Neural crest cell (in vitro differentiated cells): ENCODE measurements around the gene FAAH2. TPM values are rescaled to one million over a fixed set of nuclear protein-coding genes. Genes with fewer than 3 reads are reported as not detected.

Experiments used
- DNase-seq: peaks from one replicate; pipeline ENCODE4 v3.0.0; 2021; ENCODE audit warnings: low read depth, mixed read lengths, low spot score
- H3K27ac Mint-ChIP-seq: one replicate; pipeline ENCODE4 v1.8.0; 2021; ENCODE audit warnings: mild to moderate bottlenecking, mixed read lengths; ENCODE audit not compliant: unreplicated experiment
- H3K27me3 Mint-ChIP-seq: 2 replicates; pipeline ENCODE4 v1.8.0; 2021; ENCODE audit warnings: low read depth, mild to moderate bottlenecking, mixed read lengths
- H3K36me3 Mint-ChIP-seq: 2 replicates; pipeline ENCODE4 v1.8.0; 2021; ENCODE audit warnings: low read depth, mild to moderate bottlenecking, mixed read lengths
- H3K4me1 Mint-ChIP-seq: 2 replicates; pipeline ENCODE4 v1.8.0; 2021; ENCODE audit warnings: mixed read lengths
- H3K4me3 Mint-ChIP-seq: one replicate; pipeline ENCODE4 v1.8.0; 2021; ENCODE audit warnings: mild to moderate bottlenecking, mixed read lengths
- H3K9me3 Mint-ChIP-seq: 2 replicates; pipeline ENCODE4 v1.8.0; 2021; ENCODE audit warnings: mixed read lengths
- total RNA-seq: library from RNA; stranded (reverse); gene quantifications from 2 replicates; pipeline ENCODE4 v1.2.1, GENCODE V29; 2021
- TF ChIP-seq, protein P1 (sequence below): fragments of 200-600 bp; sonication (generic); conservative IDR thresholded peaks from 2 replicates; pipeline ENCODE4 v1.5.0; 2021; ENCODE audit warnings: antibody characterized with exemption, mild to moderate bottlenecking

Gene FAAH2
- total RNA-seq, 1 donor from 2014 or later, result 0.63 TPM

DNA sequence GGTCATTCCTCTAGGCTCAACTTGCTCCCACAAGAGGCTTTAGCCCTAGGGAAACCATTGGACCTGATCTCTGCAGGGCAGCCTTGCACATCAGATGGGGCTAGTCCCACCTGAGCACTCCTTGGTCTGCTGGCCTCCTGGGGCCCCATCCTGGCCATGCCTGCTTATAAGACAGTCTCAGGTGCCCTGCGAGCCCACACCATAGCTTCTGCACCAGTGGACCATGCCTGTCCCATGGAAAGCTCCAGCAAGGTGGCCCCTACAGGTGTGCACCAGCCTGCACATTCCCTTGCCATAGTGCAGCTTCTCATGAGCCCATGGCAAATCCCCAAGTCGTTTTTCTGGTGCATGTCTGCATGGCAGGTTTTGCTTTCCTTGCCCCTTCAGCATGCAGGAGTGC lies 19.6 kb upstream of the FAAH2 start:
- Mint-ChIP-seq H3K9me3 (peaks cover 16% of the 10 kb centered on the region), H3K4me3 (no peak overlapping the region)

DNA sequence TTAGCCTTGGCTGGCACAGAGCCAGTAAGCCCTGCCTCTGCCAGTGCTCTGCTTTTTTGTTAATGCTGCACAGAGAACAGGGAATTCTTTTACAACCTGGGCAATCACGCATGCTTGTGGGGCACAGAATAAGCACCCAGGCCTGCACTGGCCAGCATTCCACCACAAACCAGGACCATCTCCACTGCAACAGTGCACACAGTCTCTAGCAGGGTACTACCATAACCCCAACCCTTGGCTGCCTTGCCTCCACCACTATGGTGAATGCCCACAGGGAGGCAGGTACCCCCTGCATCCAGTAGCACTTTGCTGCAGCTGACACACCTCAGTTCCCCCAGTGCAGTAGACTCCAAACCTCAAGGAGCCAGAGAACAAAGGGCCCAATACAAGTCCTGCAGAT lies 19.2 kb upstream of the FAAH2 start:
- Mint-ChIP-seq H3K4me3 (no peak overlapping the region), H3K4me1 (no peaks in the 10 kb centered on the region), H3K27me3 (no peaks in the 10 kb centered on the region), H3K36me3 (peaks cover 8% of the 10 kb centered on the region), H3K27ac (no peak overlapping the region), H3K9me3 (peaks cover 14% of the 10 kb centered on the region)
- DNase-seq, result no peak
- TF ChIP-seq, protein P1, sequence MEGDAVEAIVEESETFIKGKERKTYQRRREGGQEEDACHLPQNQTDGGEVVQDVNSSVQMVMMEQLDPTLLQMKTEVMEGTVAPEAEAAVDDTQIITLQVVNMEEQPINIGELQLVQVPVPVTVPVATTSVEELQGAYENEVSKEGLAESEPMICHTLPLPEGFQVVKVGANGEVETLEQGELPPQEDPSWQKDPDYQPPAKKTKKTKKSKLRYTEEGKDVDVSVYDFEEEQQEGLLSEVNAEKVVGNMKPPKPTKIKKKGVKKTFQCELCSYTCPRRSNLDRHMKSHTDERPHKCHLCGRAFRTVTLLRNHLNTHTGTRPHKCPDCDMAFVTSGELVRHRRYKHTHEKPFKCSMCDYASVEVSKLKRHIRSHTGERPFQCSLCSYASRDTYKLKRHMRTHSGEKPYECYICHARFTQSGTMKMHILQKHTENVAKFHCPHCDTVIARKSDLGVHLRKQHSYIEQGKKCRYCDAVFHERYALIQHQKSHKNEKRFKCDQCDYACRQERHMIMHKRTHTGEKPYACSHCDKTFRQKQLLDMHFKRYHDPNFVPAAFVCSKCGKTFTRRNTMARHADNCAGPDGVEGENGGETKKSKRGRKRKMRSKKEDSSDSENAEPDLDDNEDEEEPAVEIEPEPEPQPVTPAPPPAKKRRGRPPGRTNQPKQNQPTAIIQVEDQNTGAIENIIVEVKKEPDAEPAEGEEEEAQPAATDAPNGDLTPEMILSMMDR, result no peak

More for the DNA sequence above, 19.6 kb upstream of the FAAH2 start:
- TF ChIP-seq, protein P1, result no peak
- Mint-ChIP-seq H3K27me3 (no peaks in the 10 kb centered on the region), H3K27ac (no peak overlapping the region), H3K4me1 (no peaks in the 10 kb centered on the region), H3K36me3 (peaks cover 8% of the 10 kb centered on the region)
- no peak for DNase-seq

DNA sequence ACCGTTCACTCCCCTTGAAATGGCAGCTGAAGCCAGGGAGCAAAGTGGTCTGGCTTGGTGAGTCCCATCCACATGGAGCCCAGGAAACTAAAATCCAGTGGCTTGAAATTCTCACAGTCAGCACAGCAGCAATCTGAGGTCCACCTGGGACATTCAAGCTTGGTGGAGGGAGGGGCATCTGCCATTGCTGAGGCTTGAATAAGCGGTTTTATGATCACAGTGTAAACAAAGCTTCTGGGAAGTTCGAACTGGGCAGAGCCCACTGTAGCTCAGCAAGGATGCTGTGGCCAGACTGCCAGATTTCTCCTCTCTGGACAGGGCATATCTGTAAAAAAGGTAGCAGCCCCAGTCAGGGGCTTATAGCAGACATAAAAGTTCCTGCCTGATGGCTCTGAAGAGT lies 15.5 kb upstream of the FAAH2 start:
- Mint-ChIP-seq H3K27ac (no peak overlapping the region), H3K9me3 (peaks cover 17% of the 10 kb centered on the region), H3K36me3 (peaks cover 8% of the 10 kb centered on the region), H3K4me1 (no peaks in the 10 kb centered on the region), H3K4me3 (no peak overlapping the region), H3K27me3 (no peaks in the 10 kb centered on the region)
- no peak for DNase-seq
- TF ChIP-seq, protein P1, result no peak

DNA sequence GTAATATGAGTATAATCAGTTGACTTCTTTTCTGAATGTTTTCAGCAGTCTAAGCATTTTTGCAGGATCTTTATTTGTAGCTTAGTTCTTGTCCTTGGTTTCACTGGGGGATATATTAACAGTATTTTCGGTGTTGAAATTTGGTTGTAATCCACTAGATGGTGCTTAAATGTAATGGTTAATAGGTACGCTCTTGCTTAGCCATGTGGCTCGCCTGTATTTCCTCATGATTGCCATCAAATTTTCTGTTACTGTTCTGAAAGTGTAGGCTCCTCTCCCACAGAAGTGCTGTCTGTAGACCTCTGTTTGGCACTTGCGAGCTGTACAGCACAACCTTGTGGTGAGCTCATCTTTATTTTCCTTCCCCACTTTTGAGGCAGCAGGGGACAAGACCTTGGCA lies 3.9 kb upstream of the FAAH2 start:
- TF ChIP-seq, protein P1, result no peak
- H3K4me3 Mint-ChIP-seq, result no peak overlapping the region
- H3K9me3 Mint-ChIP-seq, result peaks cover 18% of the 10 kb centered on the region
- peaks cover 8% of the 10 kb centered on the region for H3K27me3 Mint-ChIP-seq
- no peak for DNase-seq
- no peaks in the 10 kb centered on the region for H3K36me3 Mint-ChIP-seq
- no peaks in the 10 kb centered on the region for H3K4me1 Mint-ChIP-seq
- no peak overlapping the region for H3K27ac Mint-ChIP-seq

DNA sequence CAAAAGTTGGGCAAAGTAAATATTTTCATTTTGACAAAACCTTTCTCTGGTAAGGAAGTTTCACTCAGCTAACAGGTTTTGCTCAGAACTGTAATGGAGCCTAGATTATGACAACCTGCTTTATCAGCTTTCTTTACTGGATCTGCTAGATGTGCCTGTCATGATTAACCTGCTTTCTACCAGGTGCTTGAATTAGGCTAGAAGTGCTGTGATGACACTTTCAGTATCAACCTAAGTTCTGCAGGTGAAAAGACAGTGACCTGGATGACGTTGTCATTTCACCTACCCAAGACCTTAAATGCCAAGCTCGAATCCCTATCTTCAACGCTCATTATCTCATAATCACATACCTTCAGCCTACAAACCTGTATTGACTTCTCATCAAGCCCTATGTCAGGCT lies 1.5 kb upstream of the FAAH2 start:
- H3K4me3 Mint-ChIP-seq, result no peak overlapping the region
- no peaks in the 10 kb centered on the region for H3K4me1 Mint-ChIP-seq
- H3K27me3 Mint-ChIP-seq, result peaks cover 8% of the 10 kb centered on the region
- peaks cover 21% of the 10 kb centered on the region for H3K9me3 Mint-ChIP-seq
- DNase-seq, result no peak
- H3K27ac Mint-ChIP-seq, result no peak overlapping the region
- TF ChIP-seq, protein P1, result no peak
- no peaks in the 10 kb centered on the region for H3K36me3 Mint-ChIP-seq

DNA sequence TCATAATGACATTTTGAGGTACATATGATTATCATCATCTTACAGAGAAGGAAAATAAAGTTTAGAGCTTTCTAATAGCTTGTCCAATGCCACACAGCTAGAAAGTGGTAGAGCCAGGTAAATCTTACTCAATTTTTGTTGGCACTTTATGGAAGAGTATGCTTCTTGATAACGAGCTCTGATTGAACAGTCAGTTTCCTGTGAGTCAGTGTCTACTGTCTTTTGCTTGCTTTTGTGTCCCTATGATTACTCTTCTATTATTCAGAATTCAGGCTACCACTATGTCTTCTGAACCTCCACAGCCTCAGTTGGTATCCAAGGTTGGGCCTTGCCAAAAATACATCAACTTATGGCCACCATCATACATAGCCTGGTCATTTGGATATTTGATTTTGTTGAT lies 2.6 kb downstream of the FAAH2 start:
- Mint-ChIP-seq H3K27me3 (peaks cover 8% of the 10 kb centered on the region), H3K36me3 (no peaks in the 10 kb centered on the region), H3K9me3 (peaks cover 10% of the 10 kb centered on the region), H3K4me1 (no peaks in the 10 kb centered on the region), H3K27ac (no peak overlapping the region), H3K4me3 (no peak overlapping the region)
- TF ChIP-seq, protein P1, result no peak
- no peak for DNase-seq
